Prostate gland (tissue), 2 donors: ENCODE data around the gene CACNA1B.

Source experiments
- POLR2A ChIP-seq: fragments of 450-650 bp; IDR thresholded peaks from one replicate; pipeline ENCODE4 v1.6.1; 2016; ENCODE audit warnings: antibody characterized with exemption, mild to moderate bottlenecking
- TF ChIP-seq, protein P1 (sequence below), 4 experiments: fragments of 200-600 bp in 2 of 4; fragments of 450-650 bp in 2 of 4; sonication (generic) in 2 of 4; IDR thresholded peaks; 1 replicate in 3 of 4; 2 replicates in 1 of 4; pipeline ENCODE4 v1.5.1; 2016 to 2019; ENCODE audit warnings: antibody characterized with exemption in 4 of 4, mild to moderate bottlenecking in 2 of 4, moderate library complexity in 2 of 4

GRCh38 chr9:138073808-138074207, 196.2 kb downstream of the CACNA1B start:
- TF ChIP-seq, protein P1, sequence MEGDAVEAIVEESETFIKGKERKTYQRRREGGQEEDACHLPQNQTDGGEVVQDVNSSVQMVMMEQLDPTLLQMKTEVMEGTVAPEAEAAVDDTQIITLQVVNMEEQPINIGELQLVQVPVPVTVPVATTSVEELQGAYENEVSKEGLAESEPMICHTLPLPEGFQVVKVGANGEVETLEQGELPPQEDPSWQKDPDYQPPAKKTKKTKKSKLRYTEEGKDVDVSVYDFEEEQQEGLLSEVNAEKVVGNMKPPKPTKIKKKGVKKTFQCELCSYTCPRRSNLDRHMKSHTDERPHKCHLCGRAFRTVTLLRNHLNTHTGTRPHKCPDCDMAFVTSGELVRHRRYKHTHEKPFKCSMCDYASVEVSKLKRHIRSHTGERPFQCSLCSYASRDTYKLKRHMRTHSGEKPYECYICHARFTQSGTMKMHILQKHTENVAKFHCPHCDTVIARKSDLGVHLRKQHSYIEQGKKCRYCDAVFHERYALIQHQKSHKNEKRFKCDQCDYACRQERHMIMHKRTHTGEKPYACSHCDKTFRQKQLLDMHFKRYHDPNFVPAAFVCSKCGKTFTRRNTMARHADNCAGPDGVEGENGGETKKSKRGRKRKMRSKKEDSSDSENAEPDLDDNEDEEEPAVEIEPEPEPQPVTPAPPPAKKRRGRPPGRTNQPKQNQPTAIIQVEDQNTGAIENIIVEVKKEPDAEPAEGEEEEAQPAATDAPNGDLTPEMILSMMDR (IDR thresholded peaks at IDR 0.05), result no peak
- TF ChIP-seq POLR2A, result no peak
